NCI-H1694 treated with DMSO at 0.1 percent for 48 hours (cell line): ENCODE results near the gene GLB1L2.

ENCODE experiments used
- DNase-seq: peaks from one replicate; lab custom pipeline; 2025; lab: John Stamatoyannopoulos, UW

GLB1L2 gene

GRCh38 chr11:134367781-134368180 lies 36.0 kb downstream of the GLB1L2 start:
- DNase-seq = no peak

DNA sequence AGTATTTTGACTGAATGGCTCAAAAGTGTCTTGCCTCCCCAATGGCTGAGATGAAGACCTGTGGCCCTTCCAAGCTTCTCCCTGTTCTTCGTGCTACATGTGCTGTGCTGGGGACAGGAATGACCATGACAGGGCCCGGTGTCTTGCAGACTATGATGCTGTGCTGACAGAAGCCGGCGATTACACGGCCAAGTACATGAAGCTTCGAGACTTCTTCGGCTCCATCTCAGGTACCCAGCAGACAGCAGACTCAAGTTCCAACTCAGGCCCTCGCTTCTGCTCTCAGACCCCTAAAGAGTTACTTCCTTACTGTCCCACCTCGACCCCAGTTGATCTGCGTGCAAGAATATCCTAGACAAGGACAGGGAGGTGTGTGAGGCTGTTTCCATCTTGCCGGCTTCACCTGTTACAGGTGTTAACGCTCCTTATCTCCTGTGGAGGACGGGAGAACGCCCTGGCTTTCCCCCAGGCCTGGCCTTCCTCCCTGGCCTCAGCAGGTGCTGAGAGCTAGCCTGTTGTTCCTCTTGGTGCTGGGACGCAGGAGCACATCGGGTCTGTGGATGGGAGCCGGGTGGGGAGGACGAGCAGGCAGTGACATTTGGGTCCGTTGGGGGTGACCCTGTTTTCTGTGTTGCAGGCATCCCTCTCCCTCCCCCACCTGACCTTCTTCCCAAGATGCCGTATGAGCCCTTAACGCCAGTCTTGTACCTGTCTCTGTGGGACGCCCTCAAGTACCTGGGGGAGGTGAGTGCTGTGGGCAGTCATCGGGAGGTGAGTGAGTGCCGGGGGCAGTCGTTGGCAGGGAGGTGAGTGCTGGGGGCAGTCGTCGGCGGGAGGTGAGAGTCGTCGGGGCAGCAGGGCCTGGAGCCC lies 38.1 kb downstream of the GLB1L2 start:
- DNase-seq = no peak

DNA sequence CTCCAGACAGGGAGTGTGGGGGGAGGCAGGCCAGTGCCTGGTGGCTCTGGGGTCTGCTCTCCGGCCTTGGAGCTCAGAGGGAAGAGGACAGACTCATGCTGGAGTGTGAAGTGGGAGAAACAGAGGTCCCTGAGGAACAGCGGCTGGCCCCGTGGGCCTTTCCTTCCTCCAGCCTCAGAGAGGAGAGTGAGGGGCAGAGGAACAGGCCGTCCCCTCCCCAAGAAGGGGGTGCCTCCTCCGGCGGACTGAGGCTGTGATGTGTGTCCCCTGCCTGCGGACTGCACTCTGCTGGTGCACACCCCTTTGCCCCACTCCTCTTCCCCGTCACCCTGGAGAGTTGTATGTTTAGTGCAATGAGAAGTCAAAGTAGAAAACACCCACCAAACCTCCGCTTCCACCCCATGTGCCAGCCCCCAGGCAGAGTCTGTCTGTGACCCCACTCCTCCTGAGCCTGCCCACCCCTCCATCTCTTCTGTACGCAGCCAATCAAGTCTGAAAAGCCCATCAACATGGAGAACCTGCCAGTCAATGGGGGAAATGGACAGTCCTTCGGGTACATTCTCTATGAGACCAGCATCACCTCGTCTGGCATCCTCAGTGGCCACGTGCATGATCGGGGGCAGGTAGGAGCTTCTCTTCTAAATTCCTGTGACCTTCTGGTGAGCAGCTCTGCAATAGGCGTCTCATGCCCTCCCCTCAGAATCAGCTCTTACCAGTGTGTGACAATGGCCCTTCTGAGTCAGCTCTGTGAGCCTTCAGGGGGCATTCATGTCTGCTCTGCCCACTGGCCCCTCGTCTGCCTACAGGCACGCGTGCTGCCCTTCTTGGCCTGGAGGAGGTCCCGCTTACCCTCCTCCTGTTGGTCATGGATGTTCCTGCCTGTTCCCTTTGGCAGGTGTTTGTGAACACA lies 39.0 kb downstream of the GLB1L2 start:
- DNase-seq = no peak

DNA sequence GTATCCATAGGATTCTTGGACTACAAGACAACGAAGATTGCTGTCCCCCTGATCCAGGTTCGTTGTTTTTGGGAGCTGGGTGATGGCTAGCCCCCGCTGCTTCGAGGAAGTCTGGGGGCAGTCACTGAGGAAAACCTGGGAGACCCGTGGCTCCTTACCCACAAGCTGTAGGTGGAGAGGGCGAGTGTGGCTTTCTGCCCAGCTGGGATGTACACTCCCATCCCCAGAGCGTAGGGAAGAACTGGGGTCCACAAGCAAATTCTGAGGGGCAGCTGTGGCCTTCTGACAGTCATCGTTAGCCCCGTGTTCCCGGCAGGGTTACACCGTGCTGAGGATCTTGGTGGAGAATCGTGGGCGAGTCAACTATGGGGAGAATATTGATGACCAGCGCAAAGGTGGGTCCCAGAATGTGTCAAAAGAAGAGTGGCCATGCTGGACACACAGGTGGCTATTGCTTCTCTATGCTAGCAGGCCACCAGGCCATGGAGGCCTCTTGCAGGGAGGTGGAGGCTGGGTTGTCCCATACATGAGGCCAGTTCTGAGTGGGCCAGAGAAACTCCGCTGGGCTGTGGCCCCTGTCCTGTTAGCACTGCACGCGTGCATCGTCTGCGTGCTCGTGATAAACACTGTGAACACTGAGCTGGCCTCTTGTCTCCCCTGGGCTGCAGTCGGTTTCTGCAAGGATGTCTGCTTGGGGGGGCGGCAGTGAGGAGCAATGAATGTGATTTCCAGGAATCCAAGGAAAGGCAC lies 39.8 kb downstream of the GLB1L2 start:
- no peak for DNase-seq

GRCh38 chr11:134372536-134372935 lies 40.7 kb downstream of the GLB1L2 start:
- no peak for DNase-seq

DNA sequence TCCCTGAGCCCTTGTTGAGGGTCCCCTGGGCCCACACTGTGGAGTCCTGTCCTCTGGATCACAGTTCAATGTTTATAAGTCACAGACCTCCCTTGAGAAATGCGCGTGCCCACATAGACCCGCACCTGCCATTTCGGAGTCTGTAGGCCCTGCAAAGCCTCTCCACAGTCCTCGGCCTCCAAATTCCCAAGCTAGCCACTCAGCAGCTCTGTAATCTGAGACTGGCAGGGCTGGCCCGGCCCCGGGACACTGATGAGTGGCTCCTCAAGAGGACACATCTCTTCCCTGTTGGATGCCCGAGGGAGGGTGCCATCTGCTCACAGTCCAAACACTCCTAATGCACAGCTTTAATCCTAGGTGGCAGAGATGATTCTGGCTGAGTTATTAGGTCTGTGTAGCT lies 41.2 kb downstream of the GLB1L2 start:
- DNase-seq = peak; percentile 33

DNA sequence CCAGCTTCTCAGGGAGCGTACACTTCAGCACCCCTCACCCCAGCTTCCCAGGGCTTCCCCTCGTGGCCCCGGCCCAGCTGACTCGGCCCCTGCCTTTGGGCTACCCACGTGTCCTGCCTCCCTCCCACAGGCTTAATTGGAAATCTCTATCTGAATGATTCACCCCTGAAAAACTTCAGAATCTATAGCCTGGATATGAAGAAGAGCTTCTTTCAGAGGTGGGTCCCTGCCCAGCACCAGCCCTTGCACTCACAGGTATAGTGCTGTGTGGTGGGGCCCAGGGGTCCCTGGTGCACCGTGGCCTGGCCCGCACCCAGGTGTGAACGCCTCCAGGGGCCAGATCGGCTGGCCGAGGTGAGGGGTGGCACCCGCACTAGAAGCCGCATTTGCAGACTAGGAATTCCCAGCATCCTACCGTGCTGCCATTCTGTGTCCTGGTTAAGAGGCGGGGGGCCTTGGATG lies 41.8 kb downstream of the GLB1L2 start:
- no peak for DNase-seq

DNA sequence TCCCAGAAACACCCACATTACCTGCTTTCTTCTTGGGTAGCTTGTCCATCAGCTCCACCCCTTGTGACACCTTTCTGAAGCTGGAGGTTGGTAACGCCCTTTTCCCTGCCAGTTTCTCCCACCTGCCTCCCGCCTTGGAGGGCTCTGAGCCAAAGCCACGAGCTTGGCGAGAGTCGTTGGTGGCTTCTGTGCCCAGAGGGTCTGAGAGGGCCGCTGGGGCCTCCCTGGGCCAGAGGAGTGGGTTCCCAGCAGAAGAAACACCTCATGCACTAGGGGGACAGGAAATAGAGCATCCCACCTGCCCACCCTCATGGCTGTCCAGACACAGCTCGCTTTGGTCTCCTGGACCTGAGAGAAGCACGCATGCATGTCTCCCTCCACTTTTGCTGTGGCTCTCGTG lies 42.4 kb downstream of the GLB1L2 start:
- no peak for DNase-seq

- no peak for DNase-seq
Measured at GRCh38 chr11:134374891-134375550, 43.2 kb downstream of the GLB1L2 start.

DNA sequence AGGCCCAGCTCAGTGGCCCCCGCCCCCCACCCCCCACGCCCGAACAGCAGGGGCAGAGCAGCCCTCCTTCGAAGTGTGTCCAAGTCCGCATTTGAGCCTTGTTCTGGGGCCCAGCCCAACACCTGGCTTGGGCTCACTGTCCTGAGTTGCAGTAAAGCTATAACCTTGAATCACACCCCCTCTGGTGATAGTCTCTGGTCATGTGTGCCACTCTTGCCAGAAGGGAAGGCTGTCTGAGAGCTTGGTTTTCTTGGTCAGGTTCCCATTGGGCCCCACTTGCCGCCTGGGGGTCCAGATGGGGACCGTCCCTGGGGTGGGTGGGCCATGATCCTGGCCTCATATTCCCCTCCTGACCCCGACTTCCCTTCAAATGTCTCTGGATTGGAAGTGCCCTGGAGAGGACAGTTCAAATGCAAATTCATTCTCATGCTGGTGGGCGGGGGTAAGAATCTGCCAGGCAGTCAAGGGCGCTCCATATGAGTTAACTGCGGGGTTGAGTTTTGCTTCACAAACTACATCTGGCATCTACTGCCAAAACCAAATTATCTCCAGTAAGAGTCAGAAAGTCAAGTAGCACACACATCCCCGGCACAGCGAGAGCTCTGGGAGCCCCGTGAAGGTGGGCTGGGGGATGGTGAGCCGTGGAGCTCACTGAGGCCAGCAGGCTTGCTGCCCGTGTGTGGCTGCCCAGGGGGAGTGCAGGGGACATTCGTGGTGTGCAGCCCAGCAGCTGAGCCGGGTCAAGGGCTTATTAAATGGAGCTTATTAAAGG lies 44.5 kb downstream of the GLB1L2 start:
- DNase-seq = no peak

DNA sequence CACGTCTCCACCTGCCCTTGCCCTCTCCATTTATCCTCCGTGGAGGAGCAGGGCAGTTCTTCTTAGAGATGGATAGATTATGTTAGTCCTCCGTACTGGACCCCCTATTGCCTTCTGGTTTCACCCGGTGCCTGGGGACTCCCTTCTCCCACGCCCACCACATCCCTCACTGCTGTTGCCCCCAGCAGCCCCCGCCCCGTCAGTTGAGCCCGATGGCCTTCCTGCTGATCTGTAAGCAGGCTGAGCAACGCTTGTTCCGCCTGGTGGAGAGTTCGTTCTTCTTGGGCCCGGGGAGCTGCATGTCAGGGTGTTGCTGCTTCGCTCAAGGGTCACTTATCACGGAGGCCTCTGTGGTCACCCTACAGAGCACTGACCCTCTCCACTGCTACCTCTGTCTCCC lies 46.1 kb downstream of the GLB1L2 start:
- no peak for DNase-seq

DNA sequence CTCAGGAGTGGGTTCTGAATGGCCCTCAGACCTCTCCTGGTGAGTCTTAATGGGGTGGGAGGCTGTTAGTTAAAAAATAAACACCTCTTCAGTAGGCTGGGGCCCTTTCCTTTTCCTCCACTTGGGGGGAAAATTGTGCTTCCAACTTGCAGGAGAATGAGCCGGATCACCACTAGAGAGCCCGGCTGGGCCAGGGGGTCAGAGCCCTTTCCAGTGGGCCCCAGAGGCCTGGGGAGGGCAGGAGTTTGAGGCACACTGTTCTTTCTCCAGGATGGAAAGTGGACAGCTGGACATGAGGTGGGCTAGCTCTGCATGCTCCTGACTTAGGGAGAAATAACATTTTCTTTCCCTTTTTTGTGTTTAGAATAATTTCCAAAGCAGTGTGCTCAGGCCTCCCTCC lies 47.5 kb downstream of the GLB1L2 start:
- DNase-seq = no peak

DNA sequence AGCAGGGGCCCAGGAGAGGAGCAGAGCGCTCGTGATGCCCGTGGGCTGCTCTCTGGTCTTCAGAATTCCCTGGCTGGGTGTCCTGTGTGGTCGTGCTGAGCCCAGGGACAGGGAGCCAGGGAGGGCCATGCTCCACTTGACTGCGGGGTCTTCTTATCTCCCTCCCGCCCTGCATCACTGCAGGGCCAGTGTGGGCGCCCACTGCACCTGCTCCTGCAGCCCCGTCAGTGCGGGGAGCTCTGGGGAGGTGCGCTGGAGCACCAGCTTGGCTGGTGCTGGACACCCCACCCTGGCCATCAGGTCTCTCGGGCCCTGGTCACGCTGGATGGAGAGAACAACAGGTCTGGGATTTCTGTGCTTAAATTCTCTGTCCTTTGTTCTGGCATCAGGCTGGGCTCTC lies 48.4 kb downstream of the GLB1L2 start:
- no peak for DNase-seq

DNA sequence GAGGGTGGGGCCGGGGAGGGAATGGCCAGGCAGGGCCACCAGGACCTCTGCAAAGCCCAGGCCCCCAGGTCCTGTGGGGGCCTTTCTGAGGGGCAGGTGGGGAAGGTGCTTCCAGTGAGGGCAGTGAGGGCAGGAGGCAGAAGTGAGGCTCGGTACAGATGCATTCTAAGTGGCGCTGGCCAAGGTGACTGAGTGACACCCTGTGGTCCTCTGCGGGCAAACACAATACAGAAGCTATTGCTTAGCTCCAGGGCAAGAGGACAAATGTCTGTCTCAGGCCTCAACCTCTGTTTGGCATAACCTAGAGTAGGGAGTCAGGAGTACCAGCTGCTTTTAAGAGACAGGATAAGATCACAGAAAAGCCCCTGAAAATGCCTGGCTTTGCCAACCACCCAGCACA lies 49.0 kb downstream of the GLB1L2 start:
- DNase-seq = no peak

- no peak for DNase-seq
Measured at GRCh38 chr11:134382257-134382656, 50.5 kb downstream of the GLB1L2 start.

DNA sequence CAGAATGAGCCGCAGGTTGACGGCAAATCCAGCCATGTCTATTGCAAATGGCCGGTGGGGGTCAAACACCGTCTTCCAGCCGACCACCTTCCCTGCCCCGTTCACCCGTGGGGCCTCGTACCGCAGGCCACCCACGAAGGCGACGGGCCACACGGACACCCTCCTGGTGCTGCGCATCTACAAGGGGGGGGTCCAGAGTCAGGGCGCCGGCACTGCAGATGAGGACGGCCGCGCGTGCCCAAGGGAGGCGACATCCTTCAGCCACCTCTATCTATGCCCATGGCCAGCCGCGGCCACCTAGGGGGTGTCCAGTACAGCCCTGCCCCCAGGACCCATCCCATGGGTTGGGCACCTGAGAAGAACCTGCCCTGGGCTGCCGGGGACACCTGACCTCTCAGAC lies 51.0 kb downstream of the GLB1L2 start:
- no peak for DNase-seq

DNA sequence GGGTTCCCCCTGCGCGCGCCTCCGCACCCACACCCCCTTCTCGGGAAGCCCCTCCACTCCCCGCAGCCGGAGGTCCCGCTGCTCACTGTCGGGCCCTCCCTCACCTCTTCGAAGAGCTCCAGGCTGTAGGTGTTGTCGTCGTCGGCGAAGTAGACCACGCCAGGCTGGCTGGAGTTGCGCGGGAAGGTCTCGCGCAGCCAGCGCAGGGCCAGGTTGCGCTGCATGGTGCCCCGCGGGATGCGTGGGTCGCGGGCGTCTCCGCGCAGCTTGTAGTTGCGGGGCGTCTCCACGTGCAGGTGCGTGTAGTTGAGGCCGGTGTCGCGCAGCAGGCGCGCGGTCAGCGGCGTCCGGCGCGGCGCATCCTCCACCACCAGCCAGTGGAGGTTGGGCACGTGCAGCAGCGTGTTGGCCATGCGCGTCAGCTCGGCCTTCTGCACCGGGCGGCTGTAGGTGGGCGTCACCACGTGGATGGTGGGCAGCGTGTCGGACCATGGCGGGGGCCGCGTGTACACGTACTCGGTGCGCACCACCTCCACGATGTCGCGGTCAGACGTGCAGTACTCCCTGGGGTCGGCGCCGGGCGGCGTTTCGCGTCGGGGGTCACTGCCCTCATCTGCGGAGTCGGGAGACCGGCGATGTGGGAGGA lies 51.9 kb downstream of the GLB1L2 start:
- DNase-seq = no peak

GRCh38 chr11:134384406-134384805 lies 52.6 kb downstream of the GLB1L2 start:
- DNase-seq = no peak

DNA sequence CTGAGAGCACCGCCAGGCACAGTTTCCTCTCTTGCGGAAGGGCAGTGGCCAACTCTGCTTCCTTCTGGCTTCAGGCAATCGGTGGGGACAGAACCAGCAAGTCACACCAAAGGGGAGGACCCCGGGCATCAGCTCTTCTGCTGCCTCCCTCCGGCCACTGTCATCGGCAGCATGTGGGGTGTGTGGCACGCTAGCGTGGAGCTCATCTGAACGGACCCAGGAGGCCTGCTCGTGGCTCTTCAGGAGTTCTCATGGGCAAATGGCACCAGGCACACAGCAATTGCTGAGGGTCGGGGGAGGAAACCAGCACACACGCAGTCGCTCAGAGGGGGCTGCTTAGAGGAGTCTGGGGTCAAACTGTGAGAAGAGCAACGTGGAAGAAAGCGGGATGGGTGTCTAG lies 53.4 kb downstream of the GLB1L2 start:
- DNase-seq = no peak

DNA sequence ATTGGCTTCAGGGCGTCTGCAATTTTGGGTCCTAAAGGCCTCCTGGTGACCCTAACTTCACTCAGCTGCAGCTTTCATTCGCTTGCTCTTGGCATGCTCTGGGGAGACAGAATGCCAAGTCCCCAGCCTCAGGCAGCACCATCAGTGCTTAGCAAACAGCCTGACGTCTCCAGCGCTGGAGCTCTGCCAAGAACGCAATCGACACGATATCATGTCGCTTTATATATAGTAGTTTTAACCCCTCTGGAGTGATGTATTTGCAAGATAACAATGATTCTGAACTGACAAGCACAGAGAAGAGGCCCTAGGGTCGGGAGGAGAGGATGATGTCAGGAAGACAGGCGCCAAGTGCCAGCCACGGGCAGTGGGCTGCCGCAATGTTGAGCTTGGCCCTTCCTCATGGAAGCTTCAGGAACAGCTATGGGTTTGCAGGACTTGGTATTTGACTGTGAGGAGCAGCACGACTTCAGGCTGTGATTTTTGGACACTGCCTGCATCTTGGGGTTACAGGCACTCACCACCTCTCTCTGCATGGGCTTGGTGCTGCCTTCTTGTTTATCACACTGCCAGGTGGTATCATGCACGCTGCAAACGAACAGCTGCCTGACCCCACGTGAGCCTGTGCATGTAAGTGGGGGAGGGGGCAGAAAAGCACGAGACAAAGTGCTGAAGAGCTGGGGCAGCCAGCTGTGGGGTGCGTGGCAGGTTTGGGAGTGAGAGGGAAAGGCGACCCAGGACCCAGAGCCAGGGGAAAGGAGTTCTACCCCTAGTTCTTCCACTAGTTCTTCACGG lies 54.2 kb downstream of the GLB1L2 start:
- DNase-seq = peak; percentile 31
